NCI-H524 treated with DMSO at 0.1 percent for 48 hours (cell line): ENCODE results near the gene CIBAR2.

ENCODE experiments used
- DNase-seq: peaks from one replicate; lab custom pipeline; 2025; lab: John Stamatoyannopoulos, UW

Gene CIBAR2

DNA sequence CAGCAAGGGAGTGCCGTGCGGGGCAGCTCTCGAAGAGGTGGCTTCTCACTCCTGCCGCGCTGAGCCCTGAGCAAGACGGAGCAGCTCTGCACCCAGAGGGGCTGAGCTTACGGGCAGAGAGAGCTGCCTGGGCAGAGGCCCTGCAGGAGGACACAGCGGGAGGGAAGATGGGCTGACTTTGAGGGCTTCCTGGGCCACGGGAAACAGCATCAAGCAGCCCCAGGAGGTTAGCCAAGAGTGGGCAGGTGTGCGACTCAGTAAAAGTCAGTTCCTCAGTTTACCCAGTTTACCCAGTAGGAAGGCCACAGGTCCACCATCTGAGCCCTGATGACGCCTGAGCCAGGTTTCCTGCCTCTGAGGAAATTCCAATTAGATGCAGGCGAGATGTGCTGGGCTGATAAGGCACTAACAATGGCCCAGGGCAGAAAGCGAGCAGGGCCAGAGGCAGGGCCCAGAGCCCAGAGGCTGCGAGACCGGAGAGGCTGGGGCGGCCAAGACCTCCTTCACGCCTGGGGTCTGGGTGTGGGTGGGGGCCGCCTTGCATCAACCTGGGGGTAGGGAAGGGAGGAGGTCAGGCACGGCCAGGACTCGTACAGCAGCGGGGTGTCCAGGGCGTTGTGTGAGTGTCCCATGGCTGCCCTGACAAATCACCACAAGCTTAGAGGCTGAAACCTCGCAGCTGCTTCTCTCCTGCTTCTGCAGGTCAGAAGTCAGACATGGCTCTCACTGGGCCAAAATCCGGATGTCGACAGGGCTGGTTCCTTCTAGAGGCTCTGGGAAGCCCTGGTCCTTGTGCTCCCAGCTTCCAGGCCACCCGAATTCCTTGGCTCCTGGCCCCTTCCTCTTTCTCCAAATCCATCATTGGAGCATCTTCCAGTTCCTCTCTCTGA is 32.0 kb upstream of the CIBAR2 start:
- no peak for DNase-seq

DNA sequence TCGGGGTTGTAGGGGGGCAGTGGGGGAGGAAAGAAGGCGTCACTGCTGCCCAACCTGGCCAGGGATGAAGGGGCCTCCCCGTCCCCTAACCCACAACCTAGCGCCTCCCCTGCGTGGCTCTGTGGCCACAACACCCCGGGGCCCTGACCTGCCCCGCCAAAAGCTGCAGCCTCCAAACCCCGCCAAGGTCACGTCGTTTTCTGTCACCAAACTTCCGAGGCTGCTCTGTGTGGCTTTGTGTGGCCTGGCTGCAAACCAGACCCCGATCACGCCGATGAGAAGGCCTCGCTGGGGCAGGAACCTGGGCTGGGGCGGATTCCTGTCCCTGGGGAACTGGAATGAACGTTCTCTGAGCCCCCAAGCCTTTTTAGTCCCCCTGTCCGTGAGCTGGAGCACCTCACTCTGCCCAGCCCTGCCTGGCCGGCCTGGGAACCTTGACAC is 30.5 kb upstream of the CIBAR2 start:
- DNase-seq, result no peak

DNA sequence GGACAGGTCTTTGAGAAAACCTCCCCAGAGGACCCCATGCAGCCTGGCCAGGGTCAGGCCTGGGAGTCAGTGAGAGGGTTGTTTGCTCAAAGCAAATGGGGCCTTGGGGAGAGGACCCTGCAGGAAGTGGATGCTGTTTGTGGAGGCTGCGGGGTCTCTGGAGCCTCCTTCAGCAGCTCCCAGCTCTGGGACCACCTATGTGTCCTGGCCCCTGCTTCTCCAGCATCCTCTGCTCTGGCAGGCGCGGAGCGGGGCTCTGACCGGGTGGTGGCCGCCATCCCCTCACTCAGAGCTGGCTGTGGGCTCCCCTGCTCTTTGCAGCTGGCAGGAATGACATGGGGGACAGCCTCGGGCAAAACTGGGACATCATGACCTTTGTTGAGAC is 29.8 kb upstream of the CIBAR2 start:
- DNase-seq, result no peak

DNA sequence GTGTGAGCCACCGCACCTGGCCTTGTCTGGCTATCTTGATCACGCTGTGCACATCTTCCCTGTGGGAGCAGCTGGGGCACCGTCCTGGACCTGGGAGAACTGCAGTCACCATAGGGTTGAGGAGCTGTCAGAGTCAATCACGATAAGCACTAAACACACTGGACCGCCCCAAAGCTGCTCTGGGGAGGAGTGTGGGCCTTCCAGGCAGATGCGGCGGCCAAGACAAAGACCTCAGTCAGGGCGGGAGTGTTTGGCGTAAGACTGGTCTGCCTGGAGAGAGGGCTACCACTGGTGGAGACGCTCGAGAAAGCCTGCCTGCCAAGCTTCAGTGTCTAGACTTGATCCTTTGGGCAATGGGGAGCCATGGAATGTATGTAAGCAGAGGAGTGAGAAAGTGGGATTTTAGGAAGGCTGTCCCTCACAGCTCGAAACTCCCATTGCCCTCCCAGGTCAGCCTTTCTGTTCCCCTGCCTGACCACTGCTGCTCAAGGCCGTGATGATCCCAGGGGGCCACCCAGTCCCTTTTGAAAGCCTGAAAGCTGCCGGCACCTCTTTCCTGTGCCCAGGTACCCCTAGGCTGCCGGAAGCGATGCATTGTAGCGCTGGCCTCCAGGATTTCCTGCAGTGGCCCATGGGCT is 29.3 kb upstream of the CIBAR2 start:
- no peak for DNase-seq

DNA sequence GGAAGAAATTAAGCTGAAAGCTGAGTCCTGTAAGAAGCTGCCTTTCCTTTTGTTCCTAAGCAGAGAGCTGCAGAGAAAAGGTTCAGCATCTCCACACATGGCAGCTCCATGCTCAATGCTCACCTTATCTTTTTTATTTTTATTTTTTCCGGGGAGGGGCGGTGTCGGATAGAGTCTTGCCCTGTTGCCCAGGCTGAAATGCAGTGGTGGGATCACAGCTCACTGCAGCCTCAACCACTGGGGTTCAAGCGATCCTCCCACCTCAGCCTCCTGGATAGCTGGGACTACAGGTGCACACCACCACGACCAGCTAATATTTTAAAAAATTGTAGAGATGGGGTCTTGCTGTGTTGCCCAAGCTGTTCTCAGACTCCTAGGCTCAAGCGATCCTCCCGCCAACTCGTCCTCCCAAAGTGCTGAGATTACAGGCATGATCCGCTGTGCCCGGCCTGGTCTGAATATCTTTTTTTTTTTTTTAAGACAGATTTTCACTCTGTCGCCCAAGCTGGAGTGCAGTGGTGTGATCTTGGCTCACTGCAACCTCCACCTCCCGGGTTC is 28.3 kb upstream of the CIBAR2 start:
- DNase-seq, result no peak

DNA sequence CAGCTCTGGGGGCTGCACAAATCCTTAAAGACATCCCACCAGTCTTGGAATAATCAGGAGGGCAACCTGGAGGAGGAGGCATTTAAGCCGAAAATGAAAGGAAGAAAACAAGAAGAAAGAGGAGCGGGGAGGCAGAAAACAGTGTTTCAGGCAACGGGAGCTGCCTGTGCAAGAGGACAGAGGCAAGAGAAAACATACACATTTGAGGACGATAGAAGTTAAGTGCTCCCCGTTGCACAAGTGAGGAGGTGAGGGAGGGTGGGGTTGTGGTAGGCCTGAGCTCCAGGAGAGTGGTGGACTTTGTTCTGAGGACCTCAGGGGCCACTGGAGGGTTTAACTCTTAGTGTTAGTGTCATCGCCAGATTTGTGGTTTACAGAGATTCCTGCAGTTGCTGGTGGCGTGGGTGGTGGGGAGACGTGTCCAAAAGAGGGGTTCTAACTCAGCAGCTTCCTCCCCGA is 27.6 kb upstream of the CIBAR2 start:
- no peak for DNase-seq

DNA sequence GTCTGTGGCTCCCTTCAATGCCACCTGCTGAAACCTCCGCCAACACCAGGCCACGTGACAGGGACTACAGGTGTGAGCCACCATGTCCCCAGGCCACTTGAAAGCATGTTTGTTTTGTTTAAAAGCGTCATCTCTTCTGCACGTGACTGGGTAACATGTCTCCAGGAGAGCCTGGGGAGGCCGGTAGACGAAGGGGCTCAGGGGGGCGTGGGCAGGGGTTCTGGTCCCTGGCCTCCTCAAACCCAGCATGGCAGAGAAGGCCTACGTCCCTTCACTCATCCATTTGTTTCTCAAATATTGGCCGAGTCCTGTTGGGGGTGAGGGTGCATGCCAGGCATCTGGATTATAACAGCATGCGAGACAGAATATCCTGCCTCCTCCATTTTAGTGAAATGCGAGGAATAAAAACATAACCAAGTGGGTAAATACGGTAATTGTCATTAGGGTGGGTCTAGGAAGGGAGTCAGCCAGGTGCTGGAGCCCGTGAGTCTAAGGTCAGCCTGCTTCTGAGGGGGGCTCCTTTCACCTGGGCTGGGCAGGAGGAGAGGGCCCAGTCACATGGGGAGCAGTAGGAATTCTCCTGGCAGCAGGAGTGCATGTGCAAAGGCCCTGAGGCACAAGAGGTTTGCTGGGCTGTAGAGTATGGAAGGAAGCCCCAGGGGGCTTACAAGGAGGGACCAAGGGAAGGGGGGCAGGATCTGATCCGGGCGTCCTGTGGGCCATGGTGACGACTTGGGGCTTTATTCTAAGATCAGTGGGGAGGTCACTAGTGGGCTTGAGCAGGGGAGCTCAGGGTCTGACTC is 26.8 kb upstream of the CIBAR2 start:
- no peak for DNase-seq

DNA sequence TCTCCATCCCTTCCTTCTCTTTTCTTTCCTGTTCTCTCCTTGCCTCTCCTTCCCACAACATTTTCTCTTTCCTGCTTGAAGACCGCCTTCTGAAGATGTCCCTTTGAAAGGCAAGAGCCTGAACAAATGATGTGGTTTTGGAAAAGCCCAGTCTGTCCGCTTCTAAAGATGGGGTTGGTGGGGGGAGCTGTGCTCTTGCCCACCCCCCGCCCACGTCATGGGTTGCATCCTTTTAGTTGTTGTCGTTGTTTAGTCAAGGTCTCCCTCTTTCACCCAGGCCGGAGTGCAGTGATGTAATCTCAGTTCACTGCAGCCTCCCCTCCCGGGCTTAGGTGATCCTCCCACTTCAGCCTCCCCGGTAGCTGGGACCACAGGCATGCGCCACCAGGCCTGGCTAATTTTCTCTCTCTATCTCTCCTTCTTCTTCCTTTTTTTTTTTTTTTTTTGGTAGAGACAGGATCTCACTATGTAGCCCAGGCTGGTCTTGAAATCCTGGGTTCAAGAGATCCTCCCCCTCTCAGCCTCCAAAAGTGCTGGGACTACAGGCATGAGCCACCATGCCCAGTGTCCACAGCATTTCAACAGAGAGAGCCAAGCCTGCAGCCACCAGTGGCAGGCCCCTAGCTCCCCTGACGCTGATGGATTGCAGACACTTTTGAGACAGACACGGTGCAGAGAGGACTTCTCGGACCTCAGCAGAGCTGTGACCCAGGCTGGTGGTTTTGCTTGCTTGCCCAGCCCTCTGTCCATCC is 26.0 kb upstream of the CIBAR2 start:
- DNase-seq, result no peak

DNA sequence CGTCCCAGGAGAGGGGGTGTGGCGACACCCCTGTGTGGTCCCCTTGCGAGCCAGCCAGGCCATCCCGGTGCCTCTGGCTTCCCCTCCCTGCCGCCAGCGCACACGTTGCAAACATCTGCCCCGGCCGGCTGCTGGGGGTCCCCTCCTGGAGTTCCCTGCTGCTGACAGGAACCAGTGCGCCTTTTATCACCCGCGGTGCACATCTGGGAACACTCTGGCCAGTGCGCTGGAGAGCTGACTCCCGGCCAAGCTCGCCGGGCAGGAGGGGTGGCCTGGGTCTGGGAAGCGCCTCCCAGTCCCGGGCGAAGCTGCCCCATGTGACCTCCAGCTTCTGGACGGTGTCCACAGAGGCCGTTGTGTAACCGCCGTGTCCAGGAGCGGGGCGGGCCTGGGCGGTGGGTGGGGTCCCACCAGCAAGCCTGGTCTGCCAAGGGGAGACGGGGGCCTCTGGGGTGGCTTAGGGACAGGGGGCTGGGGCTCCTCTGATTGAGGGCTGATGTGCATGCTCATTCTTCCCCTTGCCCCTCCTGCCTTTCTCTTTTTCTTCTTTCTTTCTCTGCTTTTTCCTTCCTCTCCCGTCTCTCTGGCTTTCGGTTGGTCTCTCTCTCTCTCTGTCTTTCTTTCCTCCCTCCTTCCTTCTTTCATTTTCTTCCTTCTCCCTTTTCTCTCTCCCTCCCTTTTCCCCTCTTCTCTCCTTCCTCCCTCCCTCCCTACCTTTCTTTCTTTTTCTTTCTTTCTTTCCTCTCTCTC is 25.2 kb upstream of the CIBAR2 start:
- DNase-seq, result no peak

DNA sequence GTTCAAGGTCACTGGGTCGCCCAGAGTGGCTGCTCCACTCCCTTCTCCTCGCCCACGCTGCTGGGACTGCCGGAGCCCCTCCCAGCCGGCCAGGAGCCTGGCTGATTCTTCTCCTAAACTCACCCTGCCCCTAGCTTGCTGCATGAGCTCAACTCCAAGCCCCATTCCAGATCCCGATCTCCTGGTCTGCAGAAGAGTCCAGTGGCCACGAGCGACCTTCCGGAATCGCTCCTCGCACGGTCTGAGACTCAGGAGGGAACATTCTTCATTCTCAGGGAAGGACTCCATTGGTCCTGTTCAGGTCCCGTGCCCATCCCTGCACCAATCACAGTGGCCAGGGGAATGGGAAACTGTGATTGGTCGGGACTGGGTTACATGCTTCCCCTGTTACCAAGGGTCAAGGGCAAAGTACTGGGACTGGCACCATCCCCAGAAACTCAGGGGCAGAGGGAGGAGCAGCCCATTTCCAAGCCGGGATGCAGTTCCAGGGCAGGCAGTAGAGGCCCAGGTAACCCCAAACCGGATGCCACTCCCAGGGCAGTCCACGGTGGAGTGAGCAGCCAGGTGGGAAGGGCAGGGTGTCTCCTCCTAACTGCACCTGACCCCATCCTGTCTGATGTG is 24.5 kb upstream of the CIBAR2 start:
- DNase-seq, result no peak

DNA sequence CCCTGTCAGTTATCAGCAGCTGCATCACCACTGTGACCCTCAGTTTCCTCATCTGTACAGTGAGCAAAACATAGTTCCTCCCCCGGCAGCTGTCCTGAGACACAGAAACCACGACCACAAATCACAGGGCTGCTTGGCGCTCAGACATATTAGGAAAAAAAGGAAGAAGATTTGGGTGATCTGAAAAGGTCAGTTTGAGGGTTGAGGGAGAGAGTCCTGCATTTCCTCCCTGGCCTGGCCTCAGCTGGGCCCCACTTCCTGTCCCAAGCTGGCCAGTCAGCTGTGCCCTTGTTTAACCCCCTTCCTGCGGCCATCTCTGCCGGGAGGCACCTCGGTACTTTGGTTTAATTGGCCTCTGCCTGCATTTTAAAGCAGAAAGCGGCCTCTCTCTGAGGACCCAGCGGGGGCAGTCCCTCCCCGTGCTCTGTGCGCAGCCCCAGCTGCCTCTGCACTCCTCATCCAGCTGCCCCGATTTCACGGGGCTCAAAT is 24.0 kb upstream of the CIBAR2 start:
- DNase-seq, result no peak

DNA sequence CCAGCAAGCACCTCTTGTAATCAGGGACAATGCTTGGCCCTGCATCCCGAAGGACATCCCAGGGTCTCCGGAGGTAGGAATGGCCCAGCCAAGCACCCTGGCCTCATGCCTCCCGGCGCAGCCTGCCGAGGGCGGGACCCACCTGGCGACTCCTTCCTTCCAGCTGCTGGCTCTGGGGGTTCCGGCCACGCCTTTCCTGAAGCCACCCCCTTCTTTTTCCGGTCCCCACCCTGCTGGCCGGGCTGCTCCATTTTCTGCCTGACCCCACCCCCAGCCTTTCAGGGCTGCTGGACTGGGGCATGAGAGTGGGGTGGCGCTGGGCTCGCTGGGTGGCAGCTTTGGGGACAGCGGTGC is 22.5 kb upstream of the CIBAR2 start:
- DNase-seq, result no peak

DNA sequence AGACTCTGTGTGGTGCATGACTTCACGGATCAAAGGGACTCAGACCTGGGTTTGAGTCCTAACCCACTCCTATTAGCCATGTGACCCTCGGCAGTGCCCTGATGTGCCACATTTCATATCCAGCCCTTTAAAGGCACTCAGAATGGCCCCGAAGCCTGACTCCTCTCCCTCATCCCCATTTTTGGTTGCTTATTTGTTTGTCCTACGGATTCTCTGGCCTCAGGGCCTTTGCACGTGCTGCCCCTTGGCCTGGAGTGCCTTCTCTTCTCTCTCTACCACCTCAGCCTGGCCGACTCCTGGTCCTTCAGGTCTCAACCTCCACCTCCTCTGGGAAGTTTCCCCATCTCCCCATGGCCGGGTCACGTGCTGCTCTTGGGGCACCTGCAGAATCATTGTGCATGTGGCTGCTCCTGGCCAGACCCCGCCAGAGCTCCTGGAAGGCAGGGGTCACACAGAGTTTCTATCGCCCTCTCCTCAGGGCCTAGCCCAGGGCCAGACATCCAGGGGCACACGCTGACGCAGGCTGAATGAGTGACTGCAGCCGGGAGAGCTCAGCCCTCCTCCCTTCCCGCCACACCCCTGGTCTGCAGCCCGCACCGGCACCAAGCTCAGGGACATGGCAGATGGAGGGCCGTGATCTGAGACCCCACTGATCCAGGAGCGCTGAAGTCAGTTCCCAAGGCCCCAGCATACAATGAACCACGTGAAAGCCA is 22.0 kb upstream of the CIBAR2 start:
- no peak for DNase-seq

DNA sequence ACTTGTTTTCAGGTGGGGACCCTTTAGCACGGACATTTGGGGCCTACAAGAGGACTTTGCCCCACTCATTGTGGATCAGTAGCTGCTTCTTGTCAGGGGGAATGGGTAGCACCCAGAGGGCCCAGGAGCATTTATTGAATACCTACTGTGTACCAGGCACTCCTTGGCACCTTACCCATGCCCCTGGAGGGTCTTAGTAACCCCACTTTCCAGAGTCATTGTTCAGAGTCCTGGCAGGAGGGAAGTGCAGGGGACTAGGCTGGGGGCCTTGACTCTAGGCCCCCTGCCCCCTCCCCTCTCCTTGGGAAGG is 21.0 kb upstream of the CIBAR2 start:
- no peak for DNase-seq

DNA sequence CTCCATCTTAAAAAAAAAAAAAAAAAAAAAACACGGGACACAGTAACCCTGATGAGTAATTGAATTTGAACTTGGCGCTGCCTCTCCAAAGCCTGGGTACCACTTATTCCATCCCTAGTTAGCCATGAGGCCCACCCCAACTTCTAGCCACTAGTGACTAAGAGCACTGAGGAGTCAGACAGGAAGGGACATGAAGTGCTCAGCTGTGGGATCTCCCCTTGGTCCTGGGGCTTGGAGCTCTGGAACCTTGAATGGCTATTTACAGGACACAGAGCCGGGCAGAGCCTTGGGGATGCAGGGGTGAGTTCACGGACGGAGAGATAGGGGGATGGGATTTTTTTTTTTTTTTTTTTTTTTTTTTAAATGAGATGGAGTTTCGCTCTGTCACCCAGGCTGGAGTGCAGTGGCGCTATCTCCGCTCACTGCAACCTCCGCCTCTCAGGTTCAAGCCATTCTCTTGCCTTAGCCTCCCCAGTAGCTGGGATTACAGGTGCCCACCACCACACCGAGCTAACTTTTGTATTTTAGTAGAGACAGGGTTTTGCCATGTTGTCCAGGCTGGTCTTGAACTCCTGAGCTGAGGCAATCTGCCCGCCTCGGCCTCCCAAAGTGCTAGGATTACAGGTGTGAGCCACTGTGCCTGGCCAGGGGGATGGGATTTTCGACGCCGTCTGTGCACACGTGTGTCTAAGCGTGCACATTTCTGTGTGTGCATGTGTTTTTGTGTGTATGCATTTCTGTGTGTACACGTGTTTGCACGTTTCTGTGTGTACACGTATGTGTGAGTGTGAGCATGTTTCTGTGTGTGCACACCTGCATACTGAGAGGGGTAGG is 20.4 kb upstream of the CIBAR2 start:
- no peak for DNase-seq

DNA sequence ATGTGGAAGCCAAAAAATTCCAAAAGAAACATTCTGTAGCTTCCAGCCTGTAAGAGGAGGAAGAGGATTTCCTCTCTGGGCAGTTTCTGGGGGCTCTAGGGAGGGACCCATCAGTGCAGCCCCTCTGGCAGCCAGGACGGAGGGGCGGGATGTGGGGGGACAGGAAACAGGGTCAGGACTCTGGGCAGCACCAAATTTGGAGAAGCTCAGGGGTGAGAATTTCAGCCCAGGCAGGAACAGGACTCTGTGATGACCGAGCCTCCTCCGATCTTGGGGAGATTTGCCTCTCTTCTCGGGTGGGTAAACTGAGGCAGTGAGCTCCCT is 18.4 kb upstream of the CIBAR2 start:
- no peak for DNase-seq

DNA sequence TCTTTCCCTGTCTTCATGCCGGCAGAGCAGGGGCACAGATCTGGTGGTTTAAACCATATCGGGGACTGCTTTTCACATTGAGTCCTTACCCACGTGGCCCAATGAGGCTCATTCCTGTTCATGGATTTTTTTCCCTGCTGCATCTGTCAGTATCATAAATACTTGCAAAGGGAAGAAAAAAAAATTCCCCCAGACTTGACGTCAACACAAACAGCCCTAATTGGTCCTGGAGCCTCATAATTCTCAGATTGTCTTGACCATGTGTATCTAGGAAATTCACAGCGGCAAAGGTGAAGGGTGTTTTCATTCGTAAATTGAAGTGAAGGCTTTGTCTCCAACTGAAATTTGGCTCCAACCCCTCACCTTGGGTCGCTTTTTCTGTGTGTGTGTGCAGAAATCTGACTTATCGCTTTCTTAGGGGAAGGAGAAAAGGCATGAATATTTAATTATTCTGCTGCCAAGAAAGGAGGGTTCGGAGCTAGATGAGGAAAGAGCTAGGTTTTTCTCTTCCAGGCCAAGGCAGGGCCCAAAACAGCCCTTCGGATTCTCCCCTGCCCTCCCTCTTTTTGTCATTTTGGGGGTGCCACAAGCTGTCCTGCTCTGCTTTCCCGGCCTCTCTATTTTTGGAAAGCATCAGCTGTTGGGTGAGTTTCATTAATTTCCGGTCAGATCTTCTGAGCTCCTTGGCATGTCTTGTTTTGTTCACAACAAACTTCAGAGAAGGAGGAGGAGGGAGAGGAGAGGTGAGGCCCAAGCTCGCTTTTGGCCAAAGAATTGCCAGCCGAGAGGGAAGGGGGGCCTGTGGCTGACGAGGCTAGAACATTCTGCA is 17.8 kb upstream of the CIBAR2 start:
- DNase-seq, result no peak
